NCI-H2196 treated with DMSO at 0.1 percent for 48 hours (cell line): ENCODE data around the gene MLLT10.

Experiments used
- DNase-seq: peaks from one replicate; lab custom pipeline; 2025; ENCODE audit not compliant: unreplicated experiment; lab: John Stamatoyannopoulos, UW

MLLT10 gene

DNA sequence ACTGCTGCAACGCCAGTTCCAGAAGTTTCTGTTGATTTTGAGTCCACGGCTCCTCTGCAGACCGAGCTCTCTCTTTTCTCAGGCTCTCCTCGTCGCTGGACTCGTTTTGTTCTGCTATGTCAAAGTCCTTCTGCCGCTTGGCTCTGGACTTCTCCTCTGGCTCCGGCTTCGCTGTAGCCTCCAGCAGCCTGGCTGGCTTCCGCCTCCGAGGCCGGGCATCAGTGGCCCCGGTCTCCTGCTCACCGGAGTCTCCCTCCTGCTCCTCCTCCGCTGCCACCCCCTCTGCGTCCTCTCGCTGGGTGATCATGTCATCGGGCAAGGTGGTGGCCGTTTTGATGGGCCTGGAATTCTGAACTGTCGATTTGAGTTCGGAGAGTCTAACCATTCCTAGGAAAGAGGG lies 225.2 kb downstream of the MLLT10 start:
- DNase-seq: no peak

DNA sequence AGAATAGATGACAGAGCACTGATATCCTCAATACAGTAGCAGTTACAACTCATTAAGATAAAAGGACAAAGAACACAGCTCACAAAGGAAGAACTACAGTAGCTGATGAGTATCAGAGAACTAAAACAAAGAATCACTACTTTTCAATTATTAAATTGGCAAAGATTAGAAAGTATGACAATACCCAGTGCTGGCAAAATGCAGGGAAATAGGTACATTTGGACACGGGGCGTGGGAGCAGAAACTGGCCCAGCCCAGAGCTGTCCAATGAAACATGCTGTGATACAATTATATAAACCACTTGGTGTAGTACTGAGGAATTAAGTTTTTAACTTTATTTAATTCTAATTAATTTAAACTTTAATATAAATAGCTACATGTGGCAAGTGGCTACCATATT lies 226.3 kb downstream of the MLLT10 start:
- no peak for DNase-seq

DNA sequence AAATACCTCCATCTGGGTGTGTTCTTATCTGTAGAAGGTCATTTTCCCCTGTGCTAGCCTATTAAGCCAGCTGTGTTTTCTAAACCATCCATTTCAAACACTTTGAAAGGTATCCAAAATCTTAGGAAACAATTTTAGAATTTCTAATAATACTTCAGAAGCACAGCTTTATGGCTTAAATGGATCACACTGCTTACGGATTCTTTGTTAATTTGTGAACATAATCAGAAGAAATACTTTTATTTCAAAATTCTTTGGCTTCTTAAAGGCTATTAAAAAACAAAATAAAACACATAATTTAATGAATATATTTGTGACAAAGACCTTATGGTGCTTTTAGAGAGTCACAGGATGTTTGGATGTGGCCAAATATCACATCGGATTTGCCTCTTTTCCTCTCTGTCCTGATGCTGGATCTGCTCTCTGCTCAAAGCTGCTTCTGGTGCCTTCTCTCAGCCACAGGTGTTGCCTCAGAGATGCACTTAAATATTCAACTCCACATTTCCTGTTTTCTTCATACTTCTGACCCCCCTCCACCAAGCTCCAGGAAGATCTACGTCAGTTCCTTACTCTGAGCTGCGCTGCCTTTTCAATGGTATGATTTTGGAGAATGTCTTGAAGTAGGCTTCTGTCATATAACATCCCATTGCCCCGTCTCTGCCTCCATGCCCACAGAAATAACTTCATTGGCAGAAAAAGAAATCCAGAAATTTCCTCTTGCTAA lies 230.6 kb downstream of the MLLT10 start:
- DNase-seq: no peak

DNA sequence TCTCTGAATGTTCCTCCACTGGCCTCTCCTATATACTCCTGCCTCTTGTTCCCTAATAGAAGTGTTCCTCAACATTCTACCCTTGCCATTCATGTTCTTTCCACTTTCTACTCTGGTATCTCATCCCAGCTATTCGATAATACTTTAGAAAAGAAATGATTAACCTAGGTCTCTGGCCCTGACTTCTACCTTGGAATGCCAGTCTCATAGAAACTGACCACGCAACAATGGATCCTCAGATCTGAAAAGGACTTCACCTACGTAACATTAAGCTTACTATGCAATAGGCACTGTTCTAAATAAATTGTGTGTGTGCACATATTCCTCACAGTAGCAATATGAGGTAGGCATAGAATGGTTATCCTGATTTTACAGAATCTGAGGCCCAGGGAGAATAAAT lies 235.0 kb downstream of the MLLT10 start:
- no peak for DNase-seq

DNA sequence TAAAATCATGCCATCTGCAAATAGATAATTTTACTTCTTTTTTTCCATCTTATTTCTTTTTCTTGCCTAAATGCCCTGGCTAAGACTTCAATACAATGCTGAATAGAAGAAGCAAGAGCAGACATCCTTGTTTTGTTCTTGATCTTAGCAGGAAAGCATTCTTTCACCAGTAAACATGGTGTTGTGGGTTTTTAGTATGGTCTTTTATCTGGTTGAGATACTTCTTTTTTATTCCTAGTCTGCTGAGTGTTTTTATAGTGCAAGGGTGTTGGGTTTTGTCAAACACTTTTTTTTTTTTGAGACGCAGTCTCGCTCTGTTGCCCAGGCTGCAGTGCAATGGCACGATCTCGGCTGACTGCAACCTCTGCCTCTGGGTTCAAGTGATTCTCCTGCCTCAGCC lies 237.2 kb downstream of the MLLT10 start:
- no peak for DNase-seq

DNA sequence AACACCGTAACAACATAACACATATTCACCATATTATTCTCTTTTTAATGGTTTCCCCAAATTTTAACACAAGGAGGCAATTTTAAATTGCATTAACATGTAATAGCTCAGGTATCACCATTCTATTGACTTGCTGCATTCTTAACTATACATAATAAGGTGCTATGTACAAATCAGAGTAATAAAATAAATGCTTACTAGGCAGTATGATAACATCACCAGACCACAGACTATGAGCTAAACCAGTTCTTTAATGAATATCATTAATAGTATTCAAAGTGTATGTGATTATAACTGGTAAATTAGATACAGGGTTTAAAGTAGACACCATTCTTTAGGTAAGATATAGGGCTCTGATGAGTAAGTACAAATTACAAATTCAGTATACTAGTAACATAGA lies 242.9 kb downstream of the MLLT10 start:
- DNase-seq: no peak

DNA sequence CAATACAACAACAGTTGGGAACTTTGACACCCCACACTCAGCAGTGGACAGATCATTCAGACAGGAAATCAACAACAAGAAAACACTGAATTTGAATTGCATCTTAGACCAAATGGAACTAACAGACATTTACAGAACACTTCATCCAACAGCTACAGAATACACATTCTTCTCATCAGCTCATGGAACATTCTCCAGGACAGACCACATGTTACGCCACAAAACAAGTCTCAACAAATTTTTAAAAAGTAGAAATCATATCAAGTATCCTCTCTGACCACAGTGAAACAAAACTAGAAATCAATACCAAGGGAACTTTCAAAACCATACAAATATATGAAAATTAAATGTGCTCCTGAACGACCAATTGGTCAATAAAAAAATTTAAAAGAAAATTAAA lies 257.2 kb downstream of the MLLT10 start:
- no peak for DNase-seq
